GM21528 (cell line): ENCODE data around the gene MED31.
A peak's percentile ranks its signal among the peaks of the same experiment; 100 is the strongest.
"Not testable (repeated sequence)": the region's sequence is repeated elsewhere in the genome, so short reads cannot be mapped to it uniquely, and the experiment has no call there.

ENCODE experiments used
- ATAC-seq: cut with Tn5 transposase; IDR thresholded peaks from one replicate; pipeline ENCODE4 v1.9.1; 2021; ENCODE audit warnings: mild to moderate bottlenecking, moderate library complexity; ENCODE audit not compliant: unreplicated experiment, low FRiP score

Gene MED31

DNA sequence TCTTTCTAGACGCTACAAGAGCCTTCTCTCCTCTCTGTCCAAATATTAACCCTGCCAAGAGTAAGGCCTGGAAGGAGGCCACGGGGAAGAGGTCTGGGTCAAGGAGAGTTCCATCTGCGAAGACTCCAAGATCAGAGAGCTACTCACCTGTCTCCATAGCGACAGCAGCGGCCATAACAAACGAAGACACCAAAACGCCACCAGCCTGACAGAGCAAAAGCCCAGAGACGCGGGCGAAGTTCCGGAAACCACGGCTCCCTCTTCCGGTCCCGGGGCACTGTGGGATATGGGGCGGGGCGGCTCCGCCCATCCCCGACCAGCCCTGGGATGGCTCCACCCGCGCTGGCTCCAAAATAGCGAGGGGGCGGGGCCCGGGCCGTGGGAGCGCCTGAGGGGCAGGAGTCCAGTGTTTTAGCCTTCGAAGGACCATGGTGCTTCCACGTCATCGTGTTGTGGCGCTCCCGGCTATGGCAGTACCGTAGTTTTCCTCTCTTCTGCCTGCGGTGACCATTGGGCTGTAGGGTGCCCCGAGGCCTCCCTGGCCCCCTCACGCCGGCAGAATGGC lies at the start of gene MED31, which contains the start of gene C17orf100:
TSS of gene MED31 (minus strand) at position 252 of the 565 bp plus-strand sequence. CDS start at position 175, 77 bp downstream.
TSS of gene C17orf100 (plus strand) at position 409 of the 565 bp plus-strand sequence. CDS start at position 561, 152 bp downstream.
- ATAC-seq, result peak; percentile 81

DNA sequence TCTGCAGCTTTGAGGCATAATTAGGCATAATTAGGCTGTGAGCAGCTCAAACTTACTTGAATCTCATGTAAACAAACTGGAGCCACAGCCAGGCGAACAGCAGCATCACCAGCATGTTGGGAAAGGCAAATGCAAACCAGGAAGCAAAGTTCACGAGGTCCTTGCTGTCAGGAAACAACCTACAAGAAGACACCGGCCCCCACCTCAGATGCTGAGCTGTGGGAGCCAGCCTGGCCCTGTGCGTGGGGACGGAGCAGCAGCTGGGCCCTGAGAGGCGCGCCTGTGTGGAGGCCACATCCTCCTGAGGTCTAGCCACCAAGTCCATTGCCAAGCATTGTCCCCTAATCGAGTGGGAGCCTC lies 49.5 kb upstream of the MED31 start:
- ATAC-seq, result no peak

DNA sequence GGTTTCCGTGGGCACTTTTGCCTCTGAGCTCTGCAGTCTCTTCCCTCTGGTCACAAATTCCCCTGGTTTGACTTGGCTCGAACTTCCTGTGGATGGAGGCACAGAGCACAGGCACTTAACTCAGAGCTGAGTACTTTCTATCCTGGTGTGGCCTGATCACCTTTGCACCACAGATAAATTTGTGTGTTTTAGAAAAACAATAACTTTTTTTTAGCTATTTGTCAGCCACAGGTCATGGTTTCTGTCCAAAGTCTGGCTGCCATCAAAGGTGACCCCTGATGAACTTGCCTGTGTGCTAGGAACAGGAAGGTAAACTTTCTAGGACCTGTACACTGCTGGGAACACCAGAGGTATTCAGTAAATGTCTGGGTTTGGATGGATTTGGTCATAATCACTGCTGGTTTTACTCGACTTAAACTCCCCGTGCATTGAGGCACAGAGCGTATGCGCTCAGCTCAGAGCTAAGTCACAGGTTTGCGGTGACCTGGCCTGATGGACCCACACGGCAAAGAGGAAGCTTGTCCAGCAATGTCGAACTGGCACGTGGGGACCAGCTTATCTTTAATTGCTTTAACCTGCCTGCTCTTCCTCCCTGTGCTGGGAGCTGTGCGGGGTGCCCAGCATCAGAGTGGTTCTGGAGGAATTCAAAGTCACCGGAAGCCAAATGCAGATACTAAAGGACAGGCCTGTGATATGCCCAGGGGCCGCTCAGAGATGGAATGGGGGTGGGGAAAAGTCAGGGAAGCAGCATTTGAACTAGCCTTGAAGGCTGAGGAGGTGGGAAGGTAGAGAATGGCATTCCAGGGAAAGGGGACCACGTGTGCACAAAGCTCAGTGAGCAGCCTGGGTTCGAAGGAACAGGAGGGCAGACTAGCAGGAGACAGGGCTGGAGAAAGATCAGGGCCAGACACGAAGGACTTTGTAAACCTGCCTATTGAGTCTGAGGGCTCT lies 48.9 kb upstream of the MED31 start:
- no peak for ATAC-seq

DNA sequence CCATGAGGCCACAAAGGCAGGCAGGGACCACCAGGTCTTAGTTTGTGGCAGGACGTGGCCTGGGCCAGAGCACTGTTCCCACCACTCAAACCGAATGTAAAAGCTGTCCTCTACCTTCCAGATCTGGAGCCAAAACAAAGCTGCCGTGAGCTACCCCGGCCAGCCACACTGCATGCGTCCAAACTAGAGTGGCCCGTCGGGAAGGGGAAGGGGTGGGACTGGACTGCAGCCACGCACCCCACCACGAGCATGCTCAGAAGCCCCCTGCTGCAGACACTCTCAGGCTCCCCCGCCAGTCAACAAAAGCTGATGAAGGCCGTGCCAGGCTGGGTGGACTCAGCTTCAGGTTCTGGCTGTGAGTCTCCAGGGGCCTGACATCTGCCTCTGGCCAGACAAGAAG lies 46.6 kb upstream of the MED31 start:
- no peak for ATAC-seq

DNA sequence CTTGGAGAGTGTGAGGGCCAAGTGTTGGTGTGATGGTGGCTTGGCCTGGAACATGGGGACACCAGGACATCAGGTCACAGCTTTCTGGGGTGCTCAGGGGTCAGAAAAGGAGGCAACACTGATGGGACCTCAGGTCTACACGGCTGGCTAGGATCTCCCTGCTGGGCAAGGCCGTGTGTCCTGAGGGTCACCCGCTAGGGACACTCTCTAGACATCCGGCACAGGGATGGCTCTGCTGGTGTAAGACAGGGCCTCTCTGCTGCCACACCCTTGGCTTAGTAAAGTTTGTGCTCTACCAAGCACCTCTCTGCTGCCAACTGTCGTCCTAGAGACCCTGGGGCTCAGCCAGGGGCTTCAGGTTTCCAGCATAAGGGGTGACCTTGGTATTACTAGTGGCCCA lies 45.5 kb upstream of the MED31 start:
- ATAC-seq, result no peak

DNA sequence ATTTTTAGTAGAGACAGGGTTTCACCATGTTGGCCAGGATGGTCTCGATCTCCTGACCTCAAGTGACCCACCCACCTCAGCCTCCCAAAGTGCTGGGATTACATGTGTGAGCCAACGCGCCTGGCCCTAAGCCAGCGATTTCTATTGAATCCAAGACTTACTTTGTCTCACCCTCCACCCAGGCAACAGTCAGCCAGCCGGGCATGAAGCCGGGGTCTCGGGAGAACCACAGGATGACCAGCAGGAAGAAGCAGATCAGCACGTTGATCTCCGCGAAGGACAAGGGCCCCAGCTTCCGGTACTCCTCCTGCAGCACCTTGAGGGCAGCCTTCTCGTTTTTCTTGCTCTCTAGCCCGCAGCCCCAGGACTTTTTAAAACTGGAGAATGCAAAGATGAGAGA lies 44.2 kb upstream of the MED31 start:
- ATAC-seq, result no peak

DNA sequence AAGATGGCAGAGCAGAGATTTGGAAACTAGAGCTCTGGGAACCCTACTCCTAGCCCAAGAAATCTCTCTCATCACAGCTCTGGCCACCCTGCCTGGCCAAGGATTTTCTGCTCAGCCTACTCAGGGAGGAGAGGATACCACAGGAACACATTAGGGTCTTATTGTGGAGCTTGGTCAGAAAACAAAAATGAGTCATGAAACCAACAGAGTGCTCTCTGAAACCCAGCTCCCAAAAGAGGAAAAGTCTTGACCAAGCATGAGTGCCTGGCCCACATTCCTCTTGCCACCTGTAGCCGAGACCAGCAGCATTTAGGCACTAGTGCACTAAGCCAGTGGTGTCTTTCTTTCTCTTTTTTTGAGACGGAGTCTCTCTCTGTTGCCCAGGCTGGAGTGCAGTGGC lies 43.6 kb upstream of the MED31 start:
- ATAC-seq, result no peak

DNA sequence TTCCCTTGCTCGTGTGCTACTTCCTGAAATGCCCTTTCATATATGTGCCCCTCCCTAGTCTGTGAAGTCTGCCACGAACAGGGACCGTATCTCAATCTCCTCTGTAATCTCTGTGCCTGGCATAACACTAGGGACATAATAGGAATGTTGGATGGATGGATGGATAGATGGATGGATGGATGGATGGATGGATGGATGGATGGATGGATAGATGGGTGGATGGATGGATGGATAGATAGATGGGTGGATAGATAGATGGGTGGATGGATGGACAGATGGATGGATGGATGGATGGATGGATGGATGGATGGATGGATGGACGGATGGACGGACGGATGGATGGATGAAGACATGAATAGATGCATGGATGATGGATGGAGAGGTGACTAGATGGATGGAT lies 40.6 kb upstream of the MED31 start:
- ATAC-seq, result not testable (repeated sequence)

DNA sequence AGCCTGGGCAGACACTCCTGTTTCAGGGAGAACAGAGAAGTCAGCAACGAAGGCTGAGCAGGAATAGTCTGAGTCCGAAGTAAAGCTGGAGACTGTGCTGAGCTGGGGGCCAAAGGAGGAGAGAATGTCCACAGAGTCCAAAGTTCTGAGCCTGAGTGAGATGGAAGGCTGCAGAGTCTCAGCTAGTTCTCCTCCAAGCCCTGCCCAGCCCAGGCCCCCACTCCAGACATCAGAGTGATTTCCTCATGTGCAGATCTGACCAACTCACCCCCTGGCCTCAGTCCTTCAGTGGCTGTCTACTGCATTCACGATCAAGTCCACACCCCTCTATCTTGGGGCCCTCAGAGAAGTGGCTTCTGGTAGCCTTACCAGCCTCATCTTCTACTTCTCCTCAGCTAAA lies 40.1 kb upstream of the MED31 start:
- ATAC-seq, result no peak

DNA sequence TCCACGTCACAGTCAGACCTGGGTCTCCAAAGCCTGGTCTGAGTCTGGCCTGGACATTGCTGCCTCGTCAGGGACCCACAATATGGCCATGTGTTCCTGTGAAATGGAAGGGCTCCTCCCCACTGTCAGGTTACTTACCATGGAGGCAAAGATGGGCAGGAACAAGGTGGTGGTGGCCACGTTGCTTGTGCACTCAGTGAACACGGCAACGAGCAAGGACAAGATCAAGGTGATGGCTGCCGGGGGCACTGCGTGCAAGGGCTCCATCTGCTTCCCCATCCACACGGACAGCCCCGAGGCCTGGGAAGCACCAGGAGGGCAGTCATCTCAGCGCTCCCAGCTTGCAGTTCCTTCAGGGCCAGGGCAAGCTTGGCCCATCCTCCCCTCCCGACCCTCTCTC lies 39.2 kb upstream of the MED31 start:
- no peak for ATAC-seq

DNA sequence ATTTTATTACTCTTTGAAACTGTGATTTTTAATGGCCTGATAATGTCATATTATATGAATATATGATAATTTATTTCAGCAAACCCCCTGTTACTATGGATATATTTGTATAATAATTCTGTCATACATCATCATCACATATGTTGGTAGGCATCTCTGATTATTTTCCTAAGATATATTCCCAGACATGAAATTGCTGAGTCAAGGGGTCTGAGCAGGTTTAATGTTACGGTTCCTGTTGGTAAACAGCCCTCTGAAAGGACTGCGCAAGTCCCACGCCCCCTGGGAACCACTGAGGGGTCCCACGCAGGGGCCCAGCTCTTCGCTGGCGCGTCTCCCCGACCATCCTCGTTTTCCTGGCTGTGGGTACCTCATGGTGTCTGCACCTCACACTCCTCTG lies 37.5 kb upstream of the MED31 start:
- no peak for ATAC-seq

DNA sequence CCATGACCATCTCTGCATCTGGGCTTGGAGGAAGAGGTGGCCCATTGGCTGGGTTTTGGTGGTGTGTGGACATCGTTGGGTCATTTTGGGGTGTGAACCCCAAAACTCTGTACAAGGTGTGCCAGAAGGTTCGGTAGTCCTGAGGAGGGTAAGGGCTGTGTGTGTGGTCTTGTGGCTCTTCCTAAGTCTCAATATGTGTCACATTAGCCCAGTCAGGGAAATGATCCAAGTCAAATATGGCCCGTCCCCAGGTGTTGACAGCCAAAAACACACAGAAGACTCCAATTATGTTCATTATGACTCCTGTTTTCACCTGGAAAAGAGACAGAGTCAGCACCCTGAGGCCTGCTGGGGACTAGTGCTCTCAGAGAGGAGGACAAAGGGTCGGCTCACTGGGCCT lies 34.6 kb upstream of the MED31 start:
- ATAC-seq, result no peak

DNA sequence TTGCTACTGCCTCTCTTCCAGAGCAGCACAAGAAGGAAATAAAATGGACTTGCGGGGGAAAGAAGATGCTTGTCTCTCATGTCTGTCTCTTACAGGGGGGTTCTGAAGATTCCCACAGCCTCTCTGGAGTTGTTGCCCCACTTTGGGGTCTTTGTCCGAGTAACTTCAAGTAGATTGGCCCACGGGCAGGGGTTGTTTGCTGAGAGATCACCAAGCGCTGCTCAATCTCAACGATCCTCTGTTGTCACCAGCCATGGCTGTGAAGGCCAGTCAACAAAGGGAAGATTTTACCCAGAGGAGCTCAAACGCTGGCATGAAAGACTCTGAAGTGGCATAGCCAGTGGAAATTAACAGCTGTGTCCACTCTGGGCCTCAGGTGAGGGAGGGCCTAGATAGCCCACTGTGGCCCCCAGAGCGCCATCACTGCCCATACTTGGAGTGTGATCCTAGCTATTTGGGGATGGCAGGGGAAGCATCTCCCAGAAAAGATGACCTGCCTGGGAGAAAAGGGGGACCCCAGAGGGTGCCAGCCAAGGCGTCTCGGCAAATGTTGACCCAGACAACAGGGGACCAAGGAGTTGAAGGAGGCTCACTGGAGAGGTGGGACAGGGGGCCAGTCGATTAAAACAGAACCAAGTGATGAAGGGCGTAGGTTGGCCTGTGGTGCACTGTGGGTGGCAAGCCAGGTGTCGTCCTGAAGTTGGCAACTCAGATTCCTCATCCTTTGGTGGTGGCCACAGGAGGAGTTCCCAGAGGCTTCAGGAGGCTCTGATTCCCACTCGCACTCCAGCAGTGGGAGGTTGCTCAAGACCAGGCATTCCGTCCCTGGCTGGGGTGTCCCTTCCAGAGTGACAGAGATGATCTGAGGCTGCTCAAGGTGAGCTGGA lies 33.7 kb upstream of the MED31 start:
- no peak for ATAC-seq

DNA sequence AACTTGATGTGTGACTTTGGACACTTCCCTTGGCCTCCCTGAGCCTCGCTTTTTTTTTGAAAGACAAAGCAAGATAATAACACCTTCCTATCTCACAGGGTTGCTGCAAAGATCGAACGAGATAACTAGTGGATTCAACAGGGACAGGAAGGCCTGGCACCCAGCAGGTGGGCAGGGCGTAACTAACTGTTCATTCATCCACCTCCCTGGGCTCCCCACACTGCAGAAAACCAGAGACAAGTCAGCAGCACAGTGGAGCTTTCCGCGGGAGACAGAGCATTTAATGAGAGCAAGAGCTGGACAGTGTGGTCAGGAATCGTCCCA lies 33.0 kb upstream of the MED31 start:
- ATAC-seq, result no peak

DNA sequence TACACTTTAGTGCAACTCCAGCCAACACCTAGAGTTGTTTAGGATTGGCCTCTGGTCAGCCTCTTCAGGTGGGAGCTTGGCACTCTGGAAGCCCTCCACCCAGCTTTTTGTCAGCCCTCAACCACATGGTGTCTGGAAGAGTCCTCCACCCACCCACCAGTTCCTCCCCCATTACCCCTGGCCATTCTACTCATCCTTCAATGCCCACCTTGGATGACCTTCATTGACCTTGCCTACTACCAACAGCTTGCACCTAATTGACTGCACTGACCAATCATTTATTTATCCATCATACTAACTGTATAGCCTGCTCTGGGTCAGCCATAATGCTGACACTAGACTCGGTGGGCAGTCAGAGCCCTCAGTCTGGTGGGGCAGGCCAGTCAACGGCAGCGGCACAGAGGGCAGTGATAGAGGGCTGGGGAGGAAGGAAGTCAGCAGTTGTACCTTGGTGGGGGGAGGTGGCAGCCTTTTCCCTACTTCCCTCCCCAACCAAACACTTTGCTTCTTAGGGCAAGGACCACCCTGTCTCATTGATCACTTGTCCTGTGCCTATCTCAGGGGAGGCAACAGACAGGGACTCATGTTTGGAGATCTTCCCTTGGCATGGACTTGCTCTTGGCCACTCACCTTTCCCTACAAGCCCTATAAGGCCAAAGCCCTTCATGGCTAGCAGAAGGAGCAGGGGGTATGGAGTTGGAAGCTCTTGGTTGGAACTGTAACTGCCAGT lies 32.5 kb upstream of the MED31 start:
- no peak for ATAC-seq

DNA sequence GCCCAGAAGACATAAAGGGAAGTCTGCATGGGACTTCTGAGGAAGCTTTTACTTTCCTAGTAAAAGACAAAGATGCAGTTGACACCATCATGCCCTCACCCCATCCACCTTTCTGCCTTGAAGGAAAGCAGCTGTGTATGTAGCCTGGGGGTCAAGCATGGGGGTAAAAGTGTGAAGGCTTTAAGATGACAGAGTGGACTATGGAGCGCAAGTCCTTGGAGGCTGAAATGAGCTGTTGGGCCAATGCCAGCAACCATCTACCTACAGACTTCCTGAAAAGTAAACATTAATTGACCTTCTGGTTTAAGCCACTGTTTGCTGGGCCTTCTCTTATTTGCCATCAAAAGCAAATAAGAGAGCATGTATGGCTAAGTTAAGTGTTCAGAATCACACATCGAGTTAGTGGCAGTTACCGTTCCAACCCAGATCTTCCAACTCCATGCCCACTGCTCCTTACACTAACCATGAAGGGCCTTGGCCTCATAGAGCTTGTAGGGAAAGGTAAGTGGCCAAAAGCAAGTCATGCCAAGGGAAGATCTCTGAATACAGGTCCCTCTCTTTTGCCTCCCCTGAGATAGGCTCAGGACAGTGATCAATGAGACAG lies 31.8 kb upstream of the MED31 start:
- no peak for ATAC-seq

DNA sequence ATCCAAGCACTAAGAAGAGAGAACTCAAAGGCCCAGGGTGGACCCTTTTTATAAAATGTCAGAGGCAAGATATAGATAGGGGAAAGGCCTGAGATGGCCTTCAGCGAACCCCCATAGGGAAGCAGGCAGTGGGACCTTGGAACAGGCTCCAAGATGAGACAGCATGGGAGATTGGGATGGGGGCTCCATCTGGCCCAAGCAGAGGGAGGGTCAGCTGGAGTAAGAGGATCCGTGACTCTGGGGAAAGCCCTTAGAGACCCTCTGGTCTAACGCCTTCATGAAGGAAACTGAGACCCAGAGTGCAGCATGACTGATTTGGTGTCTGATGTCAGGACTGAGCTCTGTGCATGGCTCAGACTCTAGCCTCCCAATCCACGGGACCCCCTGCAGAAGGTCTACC lies 30.9 kb upstream of the MED31 start:
- ATAC-seq, result no peak

DNA sequence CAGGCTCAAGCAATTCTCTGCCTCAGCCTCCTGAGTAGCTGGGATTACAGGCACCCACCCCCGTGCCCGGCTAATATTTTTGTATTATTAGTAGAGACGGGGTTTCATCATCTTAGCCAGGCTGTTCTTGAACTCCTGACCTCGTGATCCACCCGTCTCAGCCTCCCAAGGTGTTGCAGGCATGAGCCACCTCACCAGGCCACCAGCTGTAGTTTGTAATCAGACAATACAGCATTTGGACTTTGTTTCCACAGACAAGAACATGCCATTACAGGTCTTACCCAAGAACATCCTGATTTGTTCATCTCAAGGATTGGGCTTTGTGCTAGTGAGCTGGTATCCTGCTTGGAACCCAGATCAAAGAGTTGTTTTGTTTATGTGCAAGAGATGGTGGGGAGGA lies 30.3 kb upstream of the MED31 start:
- no peak for ATAC-seq

DNA sequence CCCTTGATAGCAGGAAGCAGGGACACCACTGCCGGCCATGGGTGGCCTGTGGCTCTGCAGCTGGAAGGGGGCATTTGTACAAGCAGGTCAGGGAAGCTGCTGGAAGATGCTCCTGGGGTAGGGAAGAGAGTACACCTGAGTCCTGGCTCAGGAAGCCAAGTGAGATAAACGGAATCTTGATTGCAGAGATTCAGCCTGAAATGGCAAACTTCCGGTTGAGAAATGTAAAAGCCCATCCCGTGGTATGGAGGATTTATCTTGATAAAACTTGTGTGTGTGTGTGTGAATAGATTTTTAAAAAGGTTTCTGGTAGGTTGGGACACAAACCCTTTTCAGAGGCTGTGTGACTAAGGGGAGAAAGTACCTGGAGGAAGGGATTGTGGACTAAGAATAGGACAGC lies 29.8 kb upstream of the MED31 start:
- no peak for ATAC-seq

DNA sequence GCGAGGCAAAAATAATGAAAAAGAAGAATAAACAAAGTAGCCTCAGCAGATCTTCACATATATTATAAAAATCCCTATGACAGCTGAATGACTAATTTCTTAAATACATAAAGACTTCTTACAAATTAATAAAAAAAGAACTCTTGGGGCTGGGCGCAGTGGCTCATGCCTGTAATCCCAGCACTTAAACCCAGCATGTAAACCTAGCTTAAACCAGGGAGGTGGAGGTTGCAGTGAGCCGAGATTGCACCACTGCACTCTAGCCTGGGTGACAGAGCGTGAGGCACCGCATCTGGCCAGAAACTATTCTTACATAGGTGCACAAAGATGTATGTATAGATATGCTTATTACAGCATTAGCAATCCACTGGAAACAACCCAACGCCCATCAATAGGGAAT lies 27.8 kb upstream of the MED31 start:
- ATAC-seq, result no peak
